PC-3 (cell line): ENCODE measurements around the gene PSMC5. TPM values are rescaled to one million over a fixed set of nuclear protein-coding genes. Genes with fewer than 3 reads are reported as not detected.
A peak's percentile ranks its signal among the peaks of the same experiment; 100 is the strongest.

Experiments used
- ATAC-seq: fragments of 200-7000 bp; cut with Tn5 transposase; 2 replicates; pipeline ENCODE4 v1.9.1; 2020; ENCODE audit warnings: mild to moderate bottlenecking, moderate library complexity
- BruUV-seq: library from RNA; stranded (reverse); fragments of 400-500 nt; replicated peaks from 2 replicates; lab custom pipeline; 2021; lab: Mats Ljungman, UMichigan
- CTCF ChIA-PET: fragments of 300-600 bp; sonication (Branson Sonifier 250); formaldehyde crosslinking; loops from one replicate; lab custom pipeline; 2022; ENCODE audit warnings: antibody characterized with exemption; lab: Charles Lee
- POLR2A ChIA-PET: fragments of 300-600 bp; sonication (Branson Sonifier 250); formaldehyde crosslinking; loops from one replicate; lab custom pipeline; 2022; ENCODE audit warnings: antibody characterized with exemption; ENCODE audit not compliant: unreplicated experiment; lab: Charles Lee
- DNase-seq: peaks from one replicate; pipeline ENCODE4 v3.0.0-alpha.2; 2015
- H2AFZ ChIP-seq: fragments of 300-600 bp; sonication (generic); 2 replicates; pipeline ENCODE4 v1.6.0; 2016; ENCODE audit warnings: antibody characterized with exemption, low read length
- H3F3A ChIP-seq: fragments of 300-600 bp; sonication (generic); one replicate; pipeline ENCODE4 v1.6.0; 2017; ENCODE audit warnings: antibody characterized with exemption, low read length, control low read depth, mild to moderate bottlenecking; ENCODE audit not compliant: unreplicated experiment
- H3K27ac ChIP-seq: fragments of 300-600 bp; sonication (generic); 2 replicates; pipeline ENCODE4 v1.5.1; 2016; ENCODE audit warnings: mild to moderate bottlenecking, low read length
- H3K27me3 ChIP-seq: fragments of 300-600 bp; sonication (generic); 2 replicates; pipeline ENCODE4 v1.6.1; 2016; ENCODE audit warnings: low read length, mixed read lengths
- H3K36me3 ChIP-seq: fragments of 300-600 bp; sonication (generic); 2 replicates; pipeline ENCODE4 v1.6.1; 2016; ENCODE audit warnings: low read depth, mixed run types, low read length, mixed read lengths
- H3K4me1 ChIP-seq: fragments of 300-600 bp; sonication (generic); 2 replicates; pipeline ENCODE4 v1.5.1; 2016; ENCODE audit warnings: low read length; ENCODE audit not compliant: insufficient read depth
- H3K4me2 ChIP-seq: fragments of 300-600 bp; sonication (generic); 2 replicates; pipeline ENCODE4 v1.6.0; 2016; ENCODE audit warnings: low read length
- H3K4me3 ChIP-seq: fragments of 300-600 bp; sonication (generic); 2 replicates; pipeline ENCODE4 v1.5.1; 2016; ENCODE audit warnings: mild to moderate bottlenecking, low read length, mixed read lengths
- H3K79me2 ChIP-seq: fragments of 300-600 bp; sonication (generic); 2 replicates; pipeline ENCODE4 v1.6.1; 2017; ENCODE audit warnings: low read length, mixed read lengths
- H3K9ac ChIP-seq: fragments of 300-600 bp; sonication (generic); 2 replicates; pipeline ENCODE4 v1.6.0; 2016; ENCODE audit warnings: mild to moderate bottlenecking, low read length
- H3K9me2 ChIP-seq: fragments of 300-600 bp; sonication (generic); replicated peaks from 2 replicates; pipeline ENCODE4 v1.6.1; 2016; ENCODE audit warnings: mixed run types, low read length, mixed read lengths
- H3K9me3 ChIP-seq: fragments of 300-600 bp; sonication (generic); 2 replicates; pipeline ENCODE4 v1.6.1; 2016; ENCODE audit warnings: low read length, mixed read lengths
- H4K20me1 ChIP-seq: fragments of 300-600 bp; sonication (generic); 2 replicates; pipeline ENCODE4 v1.6.1; 2016; ENCODE audit warnings: low read length, mixed read lengths
- EZH2 ChIP-seq: fragments of 300-600 bp; sonication (generic); IDR thresholded peaks from one replicate; pipeline ENCODE4 v1.6.1; 2017; ENCODE audit warnings: antibody characterized with exemption, mild to moderate bottlenecking, low read length; ENCODE audit not compliant: unreplicated experiment
- EZH2phosphoT487 ChIP-seq: fragments of 300-600 bp; sonication (generic); IDR thresholded peaks from 2 replicates; pipeline ENCODE4 v1.6.1; 2018; ENCODE audit warnings: mild to moderate bottlenecking, antibody characterized with exemption, low read length, borderline replicate concordance
- intact Hi-C: fragments of 100-400 bp; cut with micrococcal nuclease; formaldehyde crosslinking; loops from 2 replicates; pipeline ENCODE4 v1.9.0; 2023
- total RNA-seq: library from RNA; depleted of rRNA; stranded (reverse); fragments of >200 nt; gene quantifications from 2 replicates; pipeline ENCODE4 v1.2.3, GENCODE V29; 2014
- TF ChIP-seq, protein P1 (sequence below): fragments of 300-600 bp; sonication (generic); conservative IDR thresholded peaks from 2 replicates; pipeline ENCODE4 v1.5.1; 2017; ENCODE audit warnings: antibody characterized with exemption, low read depth, mild to moderate bottlenecking, low read length

Gene PSMC5
- total RNA-seq, 1 experiment from 2014 or later, result 163 TPM

DNA sequence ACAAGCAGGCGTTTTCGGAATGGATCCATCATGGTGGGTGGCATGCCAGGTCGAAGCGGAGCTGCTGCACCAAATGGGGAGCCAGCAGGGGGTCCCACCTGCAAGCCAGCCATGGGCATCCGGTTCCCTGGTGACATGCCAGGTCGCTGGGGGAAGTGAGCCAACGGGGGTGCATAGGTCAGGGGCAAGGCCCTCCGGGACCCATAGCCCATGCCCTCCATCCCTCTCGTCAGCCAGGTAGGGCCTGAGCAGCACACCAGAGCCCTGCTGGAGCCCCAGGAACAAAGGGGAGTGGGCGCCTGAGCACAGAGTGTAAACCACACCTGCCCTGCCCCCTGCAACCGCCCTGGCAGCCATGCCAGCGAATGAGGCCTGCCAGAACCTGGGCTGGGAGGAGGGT is 10.2 kb downstream of the PSMC5 start:
- H2AFZ ChIP-seq, result no peak overlapping the region
- no TSS peak for BruUV-seq
- 0 out of 2 replicates have a peak, but pooled peaks cover 6% of the 10 kb centered on the region for H4K20me1 ChIP-seq
- intact Hi-C loops, result no loop called here
- no peaks in the 10 kb centered on the region for H3K27me3 ChIP-seq
- H3K4me3 ChIP-seq, result no peak overlapping the region
- peaks cover 34% of the 10 kb centered on the region; the same call in 1 of the 2 replicates for H3K36me3 ChIP-seq
- no peak for DNase-seq
- H3K9ac ChIP-seq, result no peak overlapping the region
- peaks cover 58% of the 10 kb centered on the region for H3K79me2 ChIP-seq
- TF ChIP-seq EZH2 (no peak), EZH2phosphoT487 (no peak)
- TF ChIP-seq, protein P1, sequence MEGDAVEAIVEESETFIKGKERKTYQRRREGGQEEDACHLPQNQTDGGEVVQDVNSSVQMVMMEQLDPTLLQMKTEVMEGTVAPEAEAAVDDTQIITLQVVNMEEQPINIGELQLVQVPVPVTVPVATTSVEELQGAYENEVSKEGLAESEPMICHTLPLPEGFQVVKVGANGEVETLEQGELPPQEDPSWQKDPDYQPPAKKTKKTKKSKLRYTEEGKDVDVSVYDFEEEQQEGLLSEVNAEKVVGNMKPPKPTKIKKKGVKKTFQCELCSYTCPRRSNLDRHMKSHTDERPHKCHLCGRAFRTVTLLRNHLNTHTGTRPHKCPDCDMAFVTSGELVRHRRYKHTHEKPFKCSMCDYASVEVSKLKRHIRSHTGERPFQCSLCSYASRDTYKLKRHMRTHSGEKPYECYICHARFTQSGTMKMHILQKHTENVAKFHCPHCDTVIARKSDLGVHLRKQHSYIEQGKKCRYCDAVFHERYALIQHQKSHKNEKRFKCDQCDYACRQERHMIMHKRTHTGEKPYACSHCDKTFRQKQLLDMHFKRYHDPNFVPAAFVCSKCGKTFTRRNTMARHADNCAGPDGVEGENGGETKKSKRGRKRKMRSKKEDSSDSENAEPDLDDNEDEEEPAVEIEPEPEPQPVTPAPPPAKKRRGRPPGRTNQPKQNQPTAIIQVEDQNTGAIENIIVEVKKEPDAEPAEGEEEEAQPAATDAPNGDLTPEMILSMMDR, result no peak
- no peak for ATAC-seq
- no peak overlapping the region for H3K4me2 ChIP-seq
- no peaks in the 10 kb centered on the region for H3F3A ChIP-seq
- ChIA-PET POLR2A (no interaction called here), CTCF (no interaction called here)
- no peaks in the 10 kb centered on the region for H3K9me3 ChIP-seq
- H3K9me2 ChIP-seq, result no peaks in the 10 kb centered on the region
- H3K27ac ChIP-seq, result no peak overlapping the region
- peaks cover 33% of the 10 kb centered on the region for H3K4me1 ChIP-seq

DNA sequence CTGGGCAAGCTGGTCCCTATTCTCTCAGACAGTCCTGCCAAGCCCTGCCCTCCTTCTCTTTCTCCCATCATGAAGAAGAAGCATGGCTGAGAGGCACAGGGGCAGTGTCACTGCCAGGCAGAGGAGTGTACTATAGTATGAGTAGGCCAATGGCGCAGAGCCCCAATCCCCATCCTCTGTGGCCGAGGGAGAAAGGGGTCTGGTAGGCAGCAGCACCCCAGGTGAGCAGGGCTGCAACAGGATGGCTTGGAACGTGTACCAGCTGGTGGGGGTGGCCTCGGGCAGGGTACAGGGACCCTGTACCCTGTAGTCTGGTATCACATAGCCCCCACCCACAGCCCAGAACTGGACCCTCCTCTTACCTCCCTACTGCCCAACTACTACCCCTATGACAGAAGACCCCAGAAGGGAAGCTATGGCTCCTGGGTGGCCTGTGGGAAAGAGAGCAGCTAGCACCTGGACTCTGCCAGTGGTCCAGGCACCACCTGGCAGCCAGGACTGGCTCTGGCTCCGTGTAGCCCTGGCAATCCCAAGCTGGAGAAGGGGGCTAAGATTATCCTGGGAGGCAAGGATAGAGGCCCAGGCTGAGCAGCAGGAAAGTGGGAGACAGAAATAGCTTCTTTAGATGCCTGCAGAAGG is 10.8 kb downstream of the PSMC5 start:
- BruUV-seq, result no TSS peak
- Histone ChIP-seq H3K4me3 (peak overlapping the region; percentile 14; the same call in 1 of the 2 replicates), H3K27ac (no peak overlapping the region), H3K9ac (no peak overlapping the region), H3K36me3 (peaks cover 28% of the 10 kb centered on the region; the same call in 1 of the 2 replicates), H3K9me3 (no peaks in the 10 kb centered on the region), H2AFZ (no peak overlapping the region), H3K79me2 (peaks cover 58% of the 10 kb centered on the region), H3K27me3 (no peaks in the 10 kb centered on the region), H3K4me1 (peaks cover 33% of the 10 kb centered on the region), H4K20me1 (0 out of 2 replicates have a peak, but pooled peaks cover 6% of the 10 kb centered on the region), H3K9me2 (no peaks in the 10 kb centered on the region), H3K4me2 (peak overlapping the region; percentile 66), H3F3A (no peaks in the 10 kb centered on the region)
- no peak for ATAC-seq
- ChIA-PET POLR2A (no interaction called here), CTCF (no interaction called here)
- no peak for DNase-seq
- TF ChIP-seq EZH2, result no peak
- TF ChIP-seq, protein P1, result no peak
- TF ChIP-seq EZH2phosphoT487, result no peak
- intact Hi-C loops, result no loop called here

DNA sequence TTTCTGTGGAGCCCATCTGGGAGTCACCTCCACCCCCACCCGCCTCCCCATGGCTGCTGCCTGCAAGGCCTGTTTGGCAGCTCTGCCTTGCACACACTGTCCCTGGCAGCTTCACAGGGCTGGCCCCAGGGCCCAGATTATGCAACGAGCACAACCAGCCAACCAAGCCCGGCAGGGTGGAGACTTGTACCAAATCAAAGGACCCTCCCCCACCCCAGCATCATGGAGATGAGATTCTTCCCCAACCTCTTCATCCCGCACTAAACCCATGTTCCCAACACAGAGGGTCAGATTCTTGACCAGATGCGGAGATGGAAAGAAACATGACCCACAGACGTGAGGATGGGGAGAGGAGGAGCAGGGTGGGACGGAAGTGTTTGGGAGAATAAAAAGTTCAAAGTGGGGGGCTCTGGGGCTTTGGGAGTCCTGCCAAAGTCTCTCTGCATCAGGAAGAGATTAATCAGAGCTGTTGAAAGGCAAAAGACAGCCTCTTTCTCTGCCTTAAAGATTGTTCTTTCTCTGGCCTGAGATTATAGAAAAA is 11.5 kb downstream of the PSMC5 start:
- H3K9ac ChIP-seq, result no peak overlapping the region
- no TSS peak for BruUV-seq
- H4K20me1 ChIP-seq, result 0 out of 2 replicates have a peak, but pooled peaks cover 6% of the 10 kb centered on the region

More for the DNA sequence above, 11.5 kb downstream of the PSMC5 start:
- TF ChIP-seq EZH2 (no peak), EZH2phosphoT487 (no peak)
- TF ChIP-seq, protein P1, result no peak
- Histone ChIP-seq H3K4me1 (peaks cover 33% of the 10 kb centered on the region), H3K4me3 (peak overlapping the region; percentile 14; the same call in 1 of the 2 replicates), H3K36me3 (peaks cover 22% of the 10 kb centered on the region; the same call in 1 of the 2 replicates), H3K27me3 (no peaks in the 10 kb centered on the region), H3K27ac (no peak overlapping the region), H3K4me2 (peak overlapping the region; percentile 66), H3K9me2 (no peaks in the 10 kb centered on the region), H3F3A (no peaks in the 10 kb centered on the region), H3K79me2 (peaks cover 58% of the 10 kb centered on the region), H3K9me3 (no peaks in the 10 kb centered on the region), H2AFZ (no peak overlapping the region)
- ATAC-seq, result no peak
- ChIA-PET POLR2A (no interaction called here), CTCF (interaction anchor here (0.6 kb wide), 1 partner anchor 10 kb away, joined by 3 read pairs; no protein-coding TSS in a partner anchor)
- intact Hi-C loops, result no loop called here
- peak; percentile 75 for DNase-seq
